ENCODE data around the gene BPIFB1. TPM values are rescaled to one million over a fixed set of nuclear protein-coding genes. Genes with fewer than 3 reads are reported as not detected.

Gene BPIFB1
- total RNA-seq, 1 experiment from 2014 or later, result not detected

DNA sequence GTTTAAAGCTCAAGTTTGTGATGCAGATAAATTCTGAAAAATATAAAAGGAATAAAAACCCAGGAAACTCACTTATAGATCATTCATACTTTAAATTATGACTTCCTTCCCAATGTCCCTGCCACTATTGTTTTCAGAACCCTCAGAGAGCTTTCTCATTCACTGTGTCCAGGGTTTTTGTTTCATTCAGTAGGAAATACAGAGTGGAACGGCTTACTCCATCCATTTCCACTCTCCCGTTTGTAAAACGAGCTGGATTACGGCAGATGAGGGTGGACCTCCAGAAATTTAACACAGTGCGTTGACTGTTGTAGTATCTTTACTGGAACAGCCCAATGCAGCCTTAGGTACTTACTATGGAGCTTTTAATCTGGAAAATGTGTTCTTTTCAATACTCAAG, 23.6 kb upstream of the BPIFB1 start:
- no peaks in the 10 kb centered on the region for H3K27me3 ChIP-seq (ENCODE audit: low read length)
- H3K4me3 ChIP-seq (ENCODE audit: low read length), result no peak overlapping the region
- no peak overlapping the region for H3K4me2 ChIP-seq (ENCODE audit: low read depth, low read length, poor library complexity, severe bottlenecking)
- no peak overlapping the region for H3K27ac ChIP-seq (ENCODE audit: low read length)
- H3K9me3 ChIP-seq (ENCODE audit: low read length), result no peaks in the 10 kb centered on the region
- H3K4me1 ChIP-seq (ENCODE audit: low read length), result no peaks in the 10 kb centered on the region
- no peak overlapping the region for H3K9ac ChIP-seq (ENCODE audit: low read length)
- H3K9me2 ChIP-seq (replicated peaks; ENCODE audit: insufficient read depth, low read length), result no peaks in the 10 kb centered on the region
- no peaks in the 10 kb centered on the region for H3K79me2 ChIP-seq (ENCODE audit: low read length)
- H2AFZ ChIP-seq (ENCODE audit: low read length), result no peak overlapping the region
- no peaks in the 10 kb centered on the region for H4K20me1 ChIP-seq (ENCODE audit: insufficient read depth, low read depth, low read length)
- H3K36me3 ChIP-seq (ENCODE audit: insufficient read depth, low read length), result no peaks in the 10 kb centered on the region
- DNase-seq, result no peak

DNA sequence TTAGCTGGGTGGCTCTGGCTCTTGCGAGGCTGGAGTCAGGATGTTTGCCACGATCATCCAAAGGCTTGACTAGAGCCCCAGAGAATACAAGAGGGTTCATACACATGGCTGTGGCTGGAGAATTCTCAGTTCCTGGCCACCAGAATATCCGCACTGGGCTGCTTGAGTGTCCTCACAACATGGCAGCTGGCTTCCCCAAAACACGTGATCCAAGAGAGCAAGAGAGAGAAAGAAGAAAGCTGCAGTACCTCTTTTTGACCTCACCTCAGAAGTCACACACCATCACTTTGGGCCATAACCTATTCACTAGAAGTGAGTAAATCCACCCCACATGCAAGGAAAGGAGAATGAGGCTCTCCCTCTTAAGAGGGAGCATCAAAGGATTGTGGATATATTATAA, 21.5 kb upstream of the BPIFB1 start:
- H3K36me3 ChIP-seq (ENCODE audit: insufficient read depth, low read length), result no peaks in the 10 kb centered on the region
- H3K27ac ChIP-seq (ENCODE audit: low read length), result no peak overlapping the region
- no peak overlapping the region for H3K4me2 ChIP-seq (ENCODE audit: low read depth, low read length, poor library complexity, severe bottlenecking)
- no peaks in the 10 kb centered on the region for H3K9me2 ChIP-seq (replicated peaks; ENCODE audit: insufficient read depth, low read length)
- no peak overlapping the region for H3K4me3 ChIP-seq (ENCODE audit: low read length)
- no peak overlapping the region for H2AFZ ChIP-seq (ENCODE audit: low read length)
- H3K79me2 ChIP-seq (ENCODE audit: low read length), result no peaks in the 10 kb centered on the region
- DNase-seq, result no peak
- H3K27me3 ChIP-seq (ENCODE audit: low read length), result no peaks in the 10 kb centered on the region
- no peaks in the 10 kb centered on the region for H3K9me3 ChIP-seq (ENCODE audit: low read length)
- no peaks in the 10 kb centered on the region for H4K20me1 ChIP-seq (ENCODE audit: insufficient read depth, low read depth, low read length)
- no peak overlapping the region for H3K9ac ChIP-seq (ENCODE audit: low read length)
- H3K4me1 ChIP-seq (ENCODE audit: low read length), result no peaks in the 10 kb centered on the region

DNA sequence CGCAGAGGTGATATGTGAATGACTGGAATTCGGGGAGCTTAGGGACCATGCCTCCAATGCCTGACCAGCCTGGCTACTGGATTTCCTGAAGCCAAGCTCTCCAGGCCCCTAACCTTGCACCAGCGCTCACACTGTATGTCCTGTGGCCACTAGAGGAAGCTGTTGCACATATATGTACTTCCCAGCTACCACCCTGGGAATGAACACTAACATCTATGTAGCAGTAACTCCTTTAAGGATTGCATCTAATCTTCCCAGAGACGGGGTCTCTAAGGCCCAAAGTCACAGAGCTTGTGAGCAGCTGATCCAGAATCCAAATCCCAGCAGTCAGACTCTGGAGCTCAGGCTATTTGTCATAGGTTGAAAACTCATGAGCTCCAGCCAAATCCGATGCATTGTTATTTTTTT, 20.4 kb upstream of the BPIFB1 start:
- H3K27me3 ChIP-seq (ENCODE audit: low read length), result no peaks in the 10 kb centered on the region
- no peaks in the 10 kb centered on the region for H4K20me1 ChIP-seq (ENCODE audit: insufficient read depth, low read depth, low read length)
- H3K36me3 ChIP-seq (ENCODE audit: insufficient read depth, low read length), result no peaks in the 10 kb centered on the region
- no peak overlapping the region for H3K9ac ChIP-seq (ENCODE audit: low read length)
- H3K79me2 ChIP-seq (ENCODE audit: low read length), result no peaks in the 10 kb centered on the region
- no peak overlapping the region for H3K4me3 ChIP-seq (ENCODE audit: low read length)
- H3K9me2 ChIP-seq (replicated peaks; ENCODE audit: insufficient read depth, low read length), result no peaks in the 10 kb centered on the region
- no peaks in the 10 kb centered on the region for H3K4me1 ChIP-seq (ENCODE audit: low read length)
- no peak overlapping the region for H2AFZ ChIP-seq (ENCODE audit: low read length)
- H3K9me3 ChIP-seq (ENCODE audit: low read length), result no peaks in the 10 kb centered on the region
- no peak overlapping the region for H3K4me2 ChIP-seq (ENCODE audit: low read depth, low read length, poor library complexity, severe bottlenecking)
- peak; percentile 82 for DNase-seq
- no peak overlapping the region for H3K27ac ChIP-seq (ENCODE audit: low read length)

DNA sequence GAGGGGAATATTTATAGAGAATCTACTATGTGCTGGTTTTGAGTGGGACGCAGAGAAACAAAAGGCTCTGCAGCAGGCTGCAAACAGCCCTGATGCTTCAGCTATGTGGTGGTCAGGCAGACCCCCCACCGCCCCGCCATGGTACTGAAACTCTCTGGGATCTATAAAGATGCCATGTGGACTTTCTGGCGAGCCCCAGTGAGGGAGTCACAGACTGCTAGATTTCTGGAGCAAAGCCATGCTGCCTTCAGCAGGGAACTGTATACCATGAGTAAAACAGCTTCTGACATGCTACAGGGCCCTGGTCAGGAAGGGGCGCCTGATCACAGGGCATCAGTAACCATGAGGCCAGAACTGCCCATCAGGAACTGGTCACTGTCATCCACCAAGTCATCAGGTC, 19.2 kb upstream of the BPIFB1 start:
- Histone ChIP-seq H3K4me3 (ENCODE audit: low read length) (no peak overlapping the region), H3K27me3 (ENCODE audit: low read length) (no peaks in the 10 kb centered on the region), H3K36me3 (ENCODE audit: insufficient read depth, low read length) (no peaks in the 10 kb centered on the region), H3K9me2 (replicated peaks; ENCODE audit: insufficient read depth, low read length) (no peaks in the 10 kb centered on the region), H3K9me3 (ENCODE audit: low read length) (no peaks in the 10 kb centered on the region), H3K9ac (ENCODE audit: low read length) (no peak overlapping the region), H3K4me1 (ENCODE audit: low read length) (no peaks in the 10 kb centered on the region), H2AFZ (ENCODE audit: low read length) (no peak overlapping the region), H3K79me2 (ENCODE audit: low read length) (no peaks in the 10 kb centered on the region), H3K27ac (ENCODE audit: low read length) (no peak overlapping the region), H4K20me1 (ENCODE audit: insufficient read depth, low read depth, low read length) (no peaks in the 10 kb centered on the region), H3K4me2 (ENCODE audit: low read depth, low read length, poor library complexity, severe bottlenecking) (no peak overlapping the region)
- DNase-seq, result no peak

DNA sequence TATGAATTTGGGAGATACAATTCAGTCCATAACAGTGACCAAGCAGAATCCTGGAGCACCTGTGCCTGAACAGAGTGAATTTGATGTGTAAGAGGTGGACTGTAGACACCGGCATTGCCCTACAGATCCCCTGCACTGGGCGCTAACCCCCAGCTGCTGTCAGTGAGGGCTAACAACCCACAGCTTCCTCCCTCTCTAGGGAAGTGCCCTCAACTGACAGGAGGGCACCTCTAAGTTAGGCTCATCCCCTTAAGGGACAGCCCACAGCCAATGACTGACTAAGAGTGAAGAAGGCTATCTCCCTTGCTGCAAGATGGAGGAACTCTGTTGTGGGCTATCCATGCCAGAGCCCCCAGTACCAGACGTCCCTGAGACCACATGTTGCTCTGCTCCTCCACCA, 15.3 kb upstream of the BPIFB1 start:
- H3K9me2 ChIP-seq (replicated peaks; ENCODE audit: insufficient read depth, low read length), result no peaks in the 10 kb centered on the region
- H2AFZ ChIP-seq (ENCODE audit: low read length), result no peak overlapping the region
- H3K9me3 ChIP-seq (ENCODE audit: low read length), result no peaks in the 10 kb centered on the region
- H3K27me3 ChIP-seq (ENCODE audit: low read length), result no peaks in the 10 kb centered on the region
- no peak overlapping the region for H3K4me2 ChIP-seq (ENCODE audit: low read depth, low read length, poor library complexity, severe bottlenecking)
- H3K27ac ChIP-seq (ENCODE audit: low read length), result no peak overlapping the region
- no peaks in the 10 kb centered on the region for H3K4me1 ChIP-seq (ENCODE audit: low read length)
- H3K4me3 ChIP-seq (ENCODE audit: low read length), result no peak overlapping the region
- no peak overlapping the region for H3K9ac ChIP-seq (ENCODE audit: low read length)
- H4K20me1 ChIP-seq (ENCODE audit: insufficient read depth, low read depth, low read length), result no peaks in the 10 kb centered on the region
- no peaks in the 10 kb centered on the region for H3K36me3 ChIP-seq (ENCODE audit: insufficient read depth, low read length)
- peak; percentile 22 for DNase-seq
- H3K79me2 ChIP-seq (ENCODE audit: low read length), result no peaks in the 10 kb centered on the region

DNA sequence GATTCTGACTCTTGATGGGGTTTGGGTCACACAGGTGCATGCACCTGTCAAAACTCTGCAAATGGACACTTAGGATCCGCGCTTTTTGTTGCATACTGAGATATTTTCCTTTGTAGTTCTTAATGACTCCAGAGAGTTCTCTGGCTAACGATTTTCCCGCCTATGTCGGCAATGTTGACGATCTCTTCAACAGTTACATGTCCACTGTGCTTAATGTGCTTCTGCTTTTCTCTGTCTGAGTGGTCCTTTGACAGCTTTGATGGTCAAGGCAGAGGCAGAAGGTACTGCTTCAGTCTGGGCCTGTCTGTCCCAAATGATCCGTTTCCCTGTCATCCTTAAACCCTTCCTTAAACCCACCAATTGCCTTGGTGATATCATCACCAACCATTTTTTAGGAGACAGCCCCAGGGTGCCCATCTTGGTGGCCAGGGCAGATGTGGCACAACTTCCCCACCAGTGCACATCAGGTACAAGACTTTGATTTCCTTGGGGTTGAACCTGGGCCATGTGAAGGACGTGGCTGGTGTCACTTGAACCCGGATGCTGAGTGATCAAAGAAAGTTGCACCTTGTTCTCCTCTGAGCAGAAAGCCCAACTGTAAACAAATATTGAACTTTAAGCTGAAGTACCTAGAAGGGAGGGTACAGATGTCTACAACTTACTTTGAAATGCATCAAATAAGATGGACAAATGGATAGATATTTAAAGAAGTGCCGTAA, 10.7 kb upstream of the BPIFB1 start:
- H4K20me1 ChIP-seq (ENCODE audit: insufficient read depth, low read depth, low read length), result no peaks in the 10 kb centered on the region
- no peaks in the 10 kb centered on the region for H3K27me3 ChIP-seq (ENCODE audit: low read length)
- no peak overlapping the region for H3K4me3 ChIP-seq (ENCODE audit: low read length)
- H3K9ac ChIP-seq (ENCODE audit: low read length), result no peak overlapping the region
- H3K4me2 ChIP-seq (ENCODE audit: low read depth, low read length, poor library complexity, severe bottlenecking), result no peak overlapping the region
- no peaks in the 10 kb centered on the region for H3K9me2 ChIP-seq (replicated peaks; ENCODE audit: insufficient read depth, low read length)
- no peaks in the 10 kb centered on the region for H3K9me3 ChIP-seq (ENCODE audit: low read length)
- no peak overlapping the region for H2AFZ ChIP-seq (ENCODE audit: low read length)
- H3K4me1 ChIP-seq (ENCODE audit: low read length), result no peaks in the 10 kb centered on the region
- H3K27ac ChIP-seq (ENCODE audit: low read length), result no peak overlapping the region
- H3K36me3 ChIP-seq (ENCODE audit: insufficient read depth, low read length), result no peaks in the 10 kb centered on the region
- no peak for DNase-seq
- no peaks in the 10 kb centered on the region for H3K79me2 ChIP-seq (ENCODE audit: low read length)

DNA sequence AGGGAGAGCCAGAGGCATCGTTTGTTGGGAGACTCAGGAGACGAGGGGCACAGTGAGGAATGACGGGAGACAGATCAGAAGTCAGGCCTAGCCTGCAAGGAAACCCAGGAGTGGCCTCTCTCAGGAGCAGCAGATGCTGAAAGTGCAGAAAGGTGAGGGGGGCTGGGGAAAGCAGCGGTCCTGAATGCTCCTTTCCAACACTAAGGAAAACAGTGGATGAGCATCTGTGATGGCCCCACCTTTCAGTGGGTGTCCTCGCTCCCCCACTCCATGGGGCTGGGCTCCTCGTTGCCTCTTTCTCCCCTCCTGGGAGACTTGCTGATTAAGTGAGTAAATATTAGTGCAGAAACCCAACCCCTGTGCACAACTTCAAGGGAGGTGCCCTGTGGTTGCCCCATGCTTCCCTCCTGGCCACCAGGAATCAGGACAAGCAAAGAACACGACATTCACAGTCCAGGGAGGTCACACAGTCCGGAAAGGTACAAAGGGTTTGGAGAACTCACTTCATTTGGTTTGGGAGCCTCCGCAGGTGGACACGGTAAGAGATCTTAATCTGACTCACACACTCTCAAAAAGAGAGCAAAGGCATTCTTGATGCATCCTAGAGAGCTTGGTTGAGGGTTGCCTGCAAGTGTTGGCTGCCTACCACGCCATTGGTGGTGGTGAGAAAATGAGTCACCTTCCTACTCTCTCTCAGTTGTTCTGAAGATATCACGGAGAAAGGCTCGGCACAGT, 9.7 kb upstream of the BPIFB1 start:
- Histone ChIP-seq H3K36me3 (ENCODE audit: insufficient read depth, low read length) (no peaks in the 10 kb centered on the region), H3K9ac (ENCODE audit: low read length) (no peak overlapping the region), H3K4me1 (ENCODE audit: low read length) (no peaks in the 10 kb centered on the region), H3K4me2 (ENCODE audit: low read depth, low read length, poor library complexity, severe bottlenecking) (no peak overlapping the region), H3K79me2 (ENCODE audit: low read length) (no peaks in the 10 kb centered on the region), H3K27ac (ENCODE audit: low read length) (no peak overlapping the region), H3K9me3 (ENCODE audit: low read length) (no peaks in the 10 kb centered on the region), H3K9me2 (replicated peaks; ENCODE audit: insufficient read depth, low read length) (no peaks in the 10 kb centered on the region), H4K20me1 (ENCODE audit: insufficient read depth, low read depth, low read length) (no peaks in the 10 kb centered on the region), H2AFZ (ENCODE audit: low read length) (no peak overlapping the region), H3K27me3 (ENCODE audit: low read length) (no peaks in the 10 kb centered on the region), H3K4me3 (ENCODE audit: low read length) (no peak overlapping the region)
- no peak for DNase-seq

DNA sequence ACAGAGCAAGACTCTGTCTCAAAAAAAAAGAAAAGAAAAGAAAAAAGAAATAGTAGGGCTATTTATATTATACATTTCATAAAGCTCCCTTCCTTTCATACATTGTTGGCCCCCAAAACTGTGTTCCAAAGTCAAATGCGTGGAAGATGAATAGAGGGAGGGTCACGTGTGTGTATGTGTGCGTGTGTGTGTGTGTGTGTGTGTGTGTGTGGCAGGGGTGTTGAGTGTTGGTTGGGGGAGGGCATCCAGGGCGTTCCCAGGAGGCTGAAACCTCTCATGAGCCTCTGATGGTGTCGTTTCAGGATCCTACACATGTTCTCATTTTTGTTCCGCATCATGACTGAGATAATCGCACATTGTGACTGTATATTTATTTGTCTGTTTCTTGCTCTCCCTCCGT, 7.8 kb upstream of the BPIFB1 start:
- Histone ChIP-seq H2AFZ (ENCODE audit: low read length) (no peak overlapping the region), H3K9me2 (replicated peaks; ENCODE audit: insufficient read depth, low read length) (no peaks in the 10 kb centered on the region), H3K79me2 (ENCODE audit: low read length) (no peaks in the 10 kb centered on the region), H3K9ac (ENCODE audit: low read length) (no peak overlapping the region), H3K27ac (ENCODE audit: low read length) (no peak overlapping the region), H3K4me3 (ENCODE audit: low read length) (no peak overlapping the region), H3K36me3 (ENCODE audit: insufficient read depth, low read length) (no peaks in the 10 kb centered on the region), H3K9me3 (ENCODE audit: low read length) (no peaks in the 10 kb centered on the region), H3K27me3 (ENCODE audit: low read length) (no peaks in the 10 kb centered on the region), H4K20me1 (ENCODE audit: insufficient read depth, low read depth, low read length) (no peaks in the 10 kb centered on the region), H3K4me2 (ENCODE audit: low read depth, low read length, poor library complexity, severe bottlenecking) (no peak overlapping the region), H3K4me1 (ENCODE audit: low read length) (no peaks in the 10 kb centered on the region)
- no peak for DNase-seq
